A549 (cell line): ENCODE results near the gene KCNE4.

Experiments
- EP300 ChIP-seq, 2 experiments: fragments of >200 bp; sonication (Bioruptor Twin); formaldehyde crosslinking; IDR thresholded peaks; 2 replicates in 1 of 2; 3 replicates in 1 of 2; pipeline ENCODE4 v1.6.1; 2016 to 2017
- MAX ChIP-seq: IDR thresholded peaks from 2 replicates; pipeline ENCODE4 v1.6.1; 2012
- POLR2A ChIP-seq: IDR thresholded peaks from 2 replicates; pipeline ENCODE4 v1.6.1; 2012; ENCODE audit warnings: mild to moderate bottlenecking, low read length
- REST ChIP-seq: fragments of 200-600 bp; sonication (generic); IDR thresholded peaks from 2 replicates; pipeline ENCODE4 v1.6.1; 2016; ENCODE audit warnings: antibody characterized with exemption, mild to moderate bottlenecking, moderate library complexity

GRCh38 chr2:223005496-223005895, 46.5 kb upstream of the KCNE4 start:
- TF ChIP-seq EP300 (IDR thresholded peaks at IDR 0.05) (no peak), MAX (no peak), REST (no peak), POLR2A (no peak)
